Panc1 (cell line): Measurements from ENCODE around the gene RPGRIP1. TPM values are rescaled to one million over a fixed set of nuclear protein-coding genes. Genes with fewer than 3 reads are reported as not detected.
"Not testable (repeated sequence)": the region's sequence is repeated elsewhere in the genome, so short reads cannot be mapped to it uniquely, and the experiment has no call there.

Experiments
- ATAC-seq: fragments of 200-7000 bp; cut with Tn5 transposase; 2 replicates; pipeline ENCODE4 v1.9.1; 2020; ENCODE audit warnings: mild to moderate bottlenecking, moderate library complexity
- BruUV-seq: library from RNA; stranded (reverse); fragments of 400-500 nt; replicated peaks from 2 replicates; lab custom pipeline; 2021; lab: Mats Ljungman, UMichigan
- CTCF ChIA-PET: fragments of 300-600 bp; sonication (Branson Sonifier 250); formaldehyde crosslinking; loops from one replicate; lab custom pipeline; 2022; ENCODE audit warnings: antibody characterized with exemption; lab: Charles Lee
- POLR2A ChIA-PET: fragments of 300-600 bp; sonication (Branson Sonifier 250); formaldehyde crosslinking; loops from one replicate; lab custom pipeline; 2022; ENCODE audit warnings: antibody characterized with exemption; lab: Charles Lee
- DNase-seq: peaks from one replicate; pipeline ENCODE4 v3.0.0-alpha.2; 2010; ENCODE audit warnings: low read depth, low spot score
- H3K27ac ChIP-seq: 2 replicates; pipeline ENCODE4 v1.5.1; 2011; ENCODE audit warnings: mild to moderate bottlenecking, low read length, inconsistent platforms
- H3K27me3 ChIP-seq: fragments of 200-500 bp; sonication (Bioruptor generic); 2 replicates; pipeline ENCODE4 v1.6.0; 2014; ENCODE audit warnings: low read length, inconsistent platforms; ENCODE audit not compliant: control insufficient read depth, insufficient read depth
- H3K36me3 ChIP-seq: fragments of 200-500 bp; sonication (Bioruptor generic); 2 replicates; pipeline ENCODE4 v1.5.1; 2014; ENCODE audit warnings: inconsistent platforms, mild to moderate bottlenecking, low read length, moderate library complexity; ENCODE audit not compliant: control insufficient read depth, insufficient read depth
- H3K4me1 ChIP-seq: 2 replicates; pipeline ENCODE4 v1.5.1; 2011; ENCODE audit warnings: inconsistent platforms, mild to moderate bottlenecking, low read length, moderate library complexity; ENCODE audit not compliant: control insufficient read depth, insufficient read depth
- H3K4me3 ChIP-seq, 2 experiments: 2 replicates each; pipeline ENCODE4 v1.5.1; 2011 to 2012; ENCODE audit warnings: low read depth in 2 of 2, low read length in 2 of 2, mild to moderate bottlenecking in 2 of 2, inconsistent platforms in 1 of 2, moderate library complexity in 1 of 2
- H3K9me3 ChIP-seq: fragments of 200-500 bp; sonication (Bioruptor generic); 2 replicates; pipeline ENCODE4 v1.5.1; 2014; ENCODE audit warnings: low read depth, mild to moderate bottlenecking, inconsistent platforms, low read length, moderate library complexity; ENCODE audit not compliant: control insufficient read depth, insufficient read depth
- POLR2AphosphoS5 ChIP-seq: IDR thresholded peaks from 2 replicates; pipeline ENCODE4 v1.6.1; 2012; ENCODE audit warnings: mild to moderate bottlenecking, low read depth, low read length, moderate library complexity
- SIN3A ChIP-seq: IDR thresholded peaks from 2 replicates; pipeline ENCODE4 v1.6.1; 2012; ENCODE audit warnings: low read depth, mild to moderate bottlenecking, low read length, moderate library complexity, borderline replicate concordance; ENCODE audit not compliant: insufficient read depth
- TCF7L2 ChIP-seq: IDR thresholded peaks from 2 replicates; pipeline ENCODE4 v1.6.1; 2011; ENCODE audit warnings: mild to moderate bottlenecking, low read depth, low read length, inconsistent platforms
- in situ Hi-C: cut with HindIII; loops from 2 replicates; pipeline ENCODE4 v1.10.0; 2016; ENCODE audit warnings: low sequenced_read_pairs, low pct_unique_long_range_greater_than_20kb
- intact Hi-C: fragments of 100-400 bp; cut with micrococcal nuclease; formaldehyde crosslinking; loops from one replicate; pipeline ENCODE4 v1.10.0; 2022; ENCODE audit not compliant: unreplicated experiment
- total RNA-seq: library from RNA; stranded (reverse); gene quantifications from one replicate; pipeline ENCODE4 v1.2.1, GENCODE V29; 2021; ENCODE audit not compliant: unreplicated experiment
- TF ChIP-seq, protein P1 (sequence below), 2 experiments: IDR thresholded peaks; 2 replicates each; pipeline ENCODE4 v1.6.1; 2011 to 2012; ENCODE audit warnings: low read depth in 2 of 2, control low read depth in 1 of 2, low read length in 1 of 2, mild to moderate bottlenecking in 1 of 2, moderate library complexity in 1 of 2; ENCODE audit not compliant: insufficient read depth in 1 of 2
- TF ChIP-seq, protein P2 (sequence below): fragments of 450-650 bp; IDR thresholded peaks from 2 replicates; pipeline ENCODE4 v1.5.1; 2017; ENCODE audit warnings: mild to moderate bottlenecking

RPGRIP1 gene
- total RNA-seq, 1 experiment from 2014 or later = 0.28 TPM

DNA sequence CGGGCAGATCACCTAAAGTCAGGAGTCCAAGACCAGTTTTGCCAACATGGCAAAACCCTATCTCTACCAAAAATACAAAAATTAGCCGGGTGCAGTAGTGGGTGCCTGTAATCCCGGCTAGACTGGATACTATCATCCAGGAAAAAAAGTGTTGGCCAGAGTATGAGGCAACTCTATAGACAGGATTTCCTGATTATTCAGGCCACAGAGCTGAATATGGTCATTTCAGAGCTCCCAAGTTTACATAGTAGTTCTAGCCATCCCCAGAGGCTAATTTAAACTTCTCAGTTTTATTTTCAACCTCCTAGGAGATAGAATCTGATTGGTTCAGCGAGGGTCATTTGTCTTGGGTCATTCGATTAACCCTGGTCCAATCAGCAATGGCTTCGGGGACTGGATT is 7.3 kb downstream of the RPGRIP1 start:
- ChIA-PET CTCF (no interaction called here), POLR2A (no interaction called here)
- H3K27me3 ChIP-seq = no peaks in the 10 kb centered on the region
- TF ChIP-seq, protein P1, sequence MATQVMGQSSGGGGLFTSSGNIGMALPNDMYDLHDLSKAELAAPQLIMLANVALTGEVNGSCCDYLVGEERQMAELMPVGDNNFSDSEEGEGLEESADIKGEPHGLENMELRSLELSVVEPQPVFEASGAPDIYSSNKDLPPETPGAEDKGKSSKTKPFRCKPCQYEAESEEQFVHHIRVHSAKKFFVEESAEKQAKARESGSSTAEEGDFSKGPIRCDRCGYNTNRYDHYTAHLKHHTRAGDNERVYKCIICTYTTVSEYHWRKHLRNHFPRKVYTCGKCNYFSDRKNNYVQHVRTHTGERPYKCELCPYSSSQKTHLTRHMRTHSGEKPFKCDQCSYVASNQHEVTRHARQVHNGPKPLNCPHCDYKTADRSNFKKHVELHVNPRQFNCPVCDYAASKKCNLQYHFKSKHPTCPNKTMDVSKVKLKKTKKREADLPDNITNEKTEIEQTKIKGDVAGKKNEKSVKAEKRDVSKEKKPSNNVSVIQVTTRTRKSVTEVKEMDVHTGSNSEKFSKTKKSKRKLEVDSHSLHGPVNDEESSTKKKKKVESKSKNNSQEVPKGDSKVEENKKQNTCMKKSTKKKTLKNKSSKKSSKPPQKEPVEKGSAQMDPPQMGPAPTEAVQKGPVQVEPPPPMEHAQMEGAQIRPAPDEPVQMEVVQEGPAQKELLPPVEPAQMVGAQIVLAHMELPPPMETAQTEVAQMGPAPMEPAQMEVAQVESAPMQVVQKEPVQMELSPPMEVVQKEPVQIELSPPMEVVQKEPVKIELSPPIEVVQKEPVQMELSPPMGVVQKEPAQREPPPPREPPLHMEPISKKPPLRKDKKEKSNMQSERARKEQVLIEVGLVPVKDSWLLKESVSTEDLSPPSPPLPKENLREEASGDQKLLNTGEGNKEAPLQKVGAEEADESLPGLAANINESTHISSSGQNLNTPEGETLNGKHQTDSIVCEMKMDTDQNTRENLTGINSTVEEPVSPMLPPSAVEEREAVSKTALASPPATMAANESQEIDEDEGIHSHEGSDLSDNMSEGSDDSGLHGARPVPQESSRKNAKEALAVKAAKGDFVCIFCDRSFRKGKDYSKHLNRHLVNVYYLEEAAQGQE (IDR thresholded peaks at IDR 0.05; ENCODE audit: insufficient read depth in 1 of 2, low read depth in 2 of 2, low read length in 1 of 2) = no peak
- TF ChIP-seq, protein P2, sequence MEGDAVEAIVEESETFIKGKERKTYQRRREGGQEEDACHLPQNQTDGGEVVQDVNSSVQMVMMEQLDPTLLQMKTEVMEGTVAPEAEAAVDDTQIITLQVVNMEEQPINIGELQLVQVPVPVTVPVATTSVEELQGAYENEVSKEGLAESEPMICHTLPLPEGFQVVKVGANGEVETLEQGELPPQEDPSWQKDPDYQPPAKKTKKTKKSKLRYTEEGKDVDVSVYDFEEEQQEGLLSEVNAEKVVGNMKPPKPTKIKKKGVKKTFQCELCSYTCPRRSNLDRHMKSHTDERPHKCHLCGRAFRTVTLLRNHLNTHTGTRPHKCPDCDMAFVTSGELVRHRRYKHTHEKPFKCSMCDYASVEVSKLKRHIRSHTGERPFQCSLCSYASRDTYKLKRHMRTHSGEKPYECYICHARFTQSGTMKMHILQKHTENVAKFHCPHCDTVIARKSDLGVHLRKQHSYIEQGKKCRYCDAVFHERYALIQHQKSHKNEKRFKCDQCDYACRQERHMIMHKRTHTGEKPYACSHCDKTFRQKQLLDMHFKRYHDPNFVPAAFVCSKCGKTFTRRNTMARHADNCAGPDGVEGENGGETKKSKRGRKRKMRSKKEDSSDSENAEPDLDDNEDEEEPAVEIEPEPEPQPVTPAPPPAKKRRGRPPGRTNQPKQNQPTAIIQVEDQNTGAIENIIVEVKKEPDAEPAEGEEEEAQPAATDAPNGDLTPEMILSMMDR = no peak
- no peak for TF ChIP-seq SIN3A
- TF ChIP-seq TCF7L2 = no peak
- TF ChIP-seq POLR2AphosphoS5 = no peak
- ATAC-seq = no peak
- H3K27ac ChIP-seq = no peak overlapping the region
- no peaks in the 10 kb centered on the region for H3K36me3 ChIP-seq
- no peak for DNase-seq
- in situ Hi-C loops (no loop called here), intact Hi-C loops (no loop called here)
- no TSS peak for BruUV-seq
- H3K4me3 ChIP-seq = no peak overlapping the region
- H3K4me1 ChIP-seq = no peaks in the 10 kb centered on the region
- no peaks in the 10 kb centered on the region for H3K9me3 ChIP-seq

DNA sequence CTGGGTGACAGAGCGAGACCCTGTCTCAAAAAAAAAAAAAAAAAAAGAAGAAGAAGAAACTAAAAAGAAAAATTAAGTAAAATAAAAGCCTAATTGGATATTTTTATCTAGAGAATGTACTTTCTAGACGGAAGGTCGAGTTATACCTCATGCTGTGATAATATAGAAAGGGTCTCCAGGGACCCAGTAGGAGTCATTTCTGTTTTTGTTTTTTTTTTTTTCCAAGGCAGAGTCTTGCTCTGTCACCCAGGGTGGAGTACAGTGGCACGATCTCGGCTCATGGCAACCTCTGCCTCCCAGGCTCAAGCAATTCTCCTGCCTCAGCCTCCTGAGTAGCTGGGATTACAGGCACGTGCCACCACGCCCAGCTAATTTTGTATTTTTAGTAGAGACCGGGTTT is 14.1 kb downstream of the RPGRIP1 start:
- intact Hi-C loops, BruUV-seq, H3K9me3 ChIP-seq, CTCF ChIA-PET, H3K4me1 ChIP-seq, DNase-seq, H3K27ac ChIP-seq, H3K4me3 ChIP-seq, POLR2A ChIA-PET, in situ Hi-C loops, H3K27me3 ChIP-seq, H3K36me3 ChIP-seq, ATAC-seq: not testable (repeated sequence)

DNA sequence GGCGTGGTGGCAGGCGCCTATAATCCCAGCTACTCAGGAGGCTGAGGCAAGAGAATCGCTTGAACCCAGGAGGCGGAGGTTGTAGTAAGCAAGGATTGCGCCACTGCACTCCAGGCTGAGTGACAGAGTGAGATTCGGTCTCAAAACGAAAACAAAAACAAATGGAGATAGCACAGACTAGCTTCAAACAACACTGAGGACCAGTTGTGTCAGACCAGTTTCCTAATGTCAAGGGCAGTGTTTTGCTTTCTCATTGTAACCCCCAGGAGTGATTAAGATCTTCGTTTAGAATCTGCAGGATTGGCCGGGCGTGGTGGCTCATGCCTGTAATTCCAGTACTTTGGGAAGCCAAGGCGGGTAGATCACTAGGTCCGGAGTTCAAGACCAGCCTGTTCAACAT is 18.5 kb downstream of the RPGRIP1 start:
- no peak for TF ChIP-seq POLR2AphosphoS5
- TF ChIP-seq SIN3A = no peak
- TF ChIP-seq, protein P2 = no peak
- TF ChIP-seq, protein P1 (IDR thresholded peaks at IDR 0.05; ENCODE audit: insufficient read depth in 1 of 2, low read depth in 2 of 2, low read length in 1 of 2) = no peak
- no peak for TF ChIP-seq TCF7L2
- POLR2A ChIA-PET = no interaction called here
- DNase-seq = no peak
- no peaks in the 10 kb centered on the region for H3K9me3 ChIP-seq
- intact Hi-C loops = no loop called here
- in situ Hi-C loops = no loop called here
- H3K4me1 ChIP-seq = no peaks in the 10 kb centered on the region
- BruUV-seq = no TSS peak
- no peaks in the 10 kb centered on the region for H3K27me3 ChIP-seq
- no peak overlapping the region for H3K27ac ChIP-seq
- ATAC-seq = no peak
- no peak overlapping the region for H3K4me3 ChIP-seq
- CTCF ChIA-PET = interaction anchor here (0.6 kb wide), 2 partner anchors 16 to 125 kb away, joined by 3 read pairs; no protein-coding TSS in a partner anchor
- no peaks in the 10 kb centered on the region for H3K36me3 ChIP-seq
